A172 (cell line): ENCODE data around the gene ATP8A2. TPM values are rescaled to one million over a fixed set of nuclear protein-coding genes. Genes with fewer than 3 reads are reported as not detected.
"Not testable (repeated sequence)": the region's sequence is repeated elsewhere in the genome, so short reads cannot be mapped to it uniquely, and the experiment has no call there.

Experiments used
- DNase-seq: peaks from one replicate; pipeline ENCODE4 v3.0.0-alpha.2; 2015; ENCODE audit warnings: low spot score
- total RNA-seq: library from RNA; depleted of rRNA; stranded (reverse); fragments of >200 nt; shearing (Covaris generic); gene quantifications from 2 replicates; pipeline ENCODE4 v1.2.3, GENCODE V29; 2014

The ATP8A2 gene
- total RNA-seq, 1 experiment from 2014 or later: 1.1 TPM

DNA sequence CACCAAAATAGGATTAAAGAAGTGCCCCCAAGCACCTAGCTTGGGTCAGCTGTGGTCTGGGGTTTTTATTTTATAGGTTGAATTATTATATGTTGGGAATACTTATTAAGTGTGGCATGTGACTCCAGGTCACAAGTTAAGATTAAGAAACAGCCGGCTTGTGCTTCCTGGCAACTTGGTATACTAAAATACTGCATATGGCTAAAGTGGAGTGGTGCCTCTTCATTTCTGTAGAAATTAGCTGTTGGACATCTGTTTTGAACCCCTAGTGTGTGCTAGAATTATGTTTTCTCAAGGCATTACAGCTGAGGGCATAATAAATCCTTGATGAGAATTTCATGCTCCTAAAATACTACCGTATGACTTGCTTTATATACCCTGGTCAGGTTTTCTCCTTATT, 393.5 kb downstream of the ATP8A2 start:
- DNase-seq: no peak

GRCh38 chr13:25766576-25766975, 394.8 kb downstream of the ATP8A2 start:
- DNase-seq: peak; percentile 30

GRCh38 chr13:25766991-25767390, 395.2 kb downstream of the ATP8A2 start:
- DNase-seq: no peak

GRCh38 chr13:25768376-25768775, 396.6 kb downstream of the ATP8A2 start:
- DNase-seq: no peak

DNA sequence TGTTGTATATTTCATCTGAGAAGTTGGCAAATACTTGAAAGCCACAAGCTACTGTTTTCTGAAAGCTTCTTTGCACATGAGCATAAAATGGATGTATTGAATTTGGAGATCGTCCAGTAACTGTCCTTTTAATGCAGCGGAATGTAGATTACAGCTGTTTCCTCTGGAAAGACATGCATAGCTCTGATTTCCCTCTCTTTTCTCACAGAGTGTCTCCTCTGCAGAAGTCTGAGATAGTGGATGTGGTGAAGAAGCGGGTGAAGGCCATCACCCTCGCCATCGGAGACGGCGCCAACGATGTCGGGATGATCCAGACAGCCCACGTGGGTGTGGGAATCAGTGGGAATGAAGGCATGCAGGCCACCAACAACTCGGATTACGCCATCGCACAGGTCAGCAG, 397.1 kb downstream of the ATP8A2 start:
- DNase-seq: no peak

GRCh38 chr13:25770601-25771000, 398.8 kb downstream of the ATP8A2 start:
- no peak for DNase-seq

DNA sequence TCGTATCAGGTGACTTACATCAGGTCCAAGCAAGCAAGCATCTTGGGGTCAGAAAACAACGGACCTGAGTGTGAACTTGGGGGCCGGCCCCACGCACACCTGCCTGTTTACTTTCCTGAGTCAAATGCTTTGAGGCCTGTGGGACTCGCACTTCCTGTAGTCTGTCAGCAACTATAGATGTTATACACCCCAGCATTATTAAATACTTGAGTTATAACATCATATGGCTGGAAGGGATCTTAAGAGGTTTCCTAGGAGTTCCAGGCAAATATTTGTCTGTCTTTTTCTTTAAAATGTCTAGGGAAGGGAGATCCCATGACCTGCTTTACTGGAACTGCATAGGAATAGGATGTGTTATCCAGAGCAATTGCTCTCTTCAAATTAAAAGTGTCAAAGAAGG, 399.4 kb downstream of the ATP8A2 start:
- DNase-seq: peak; percentile 35

DNA sequence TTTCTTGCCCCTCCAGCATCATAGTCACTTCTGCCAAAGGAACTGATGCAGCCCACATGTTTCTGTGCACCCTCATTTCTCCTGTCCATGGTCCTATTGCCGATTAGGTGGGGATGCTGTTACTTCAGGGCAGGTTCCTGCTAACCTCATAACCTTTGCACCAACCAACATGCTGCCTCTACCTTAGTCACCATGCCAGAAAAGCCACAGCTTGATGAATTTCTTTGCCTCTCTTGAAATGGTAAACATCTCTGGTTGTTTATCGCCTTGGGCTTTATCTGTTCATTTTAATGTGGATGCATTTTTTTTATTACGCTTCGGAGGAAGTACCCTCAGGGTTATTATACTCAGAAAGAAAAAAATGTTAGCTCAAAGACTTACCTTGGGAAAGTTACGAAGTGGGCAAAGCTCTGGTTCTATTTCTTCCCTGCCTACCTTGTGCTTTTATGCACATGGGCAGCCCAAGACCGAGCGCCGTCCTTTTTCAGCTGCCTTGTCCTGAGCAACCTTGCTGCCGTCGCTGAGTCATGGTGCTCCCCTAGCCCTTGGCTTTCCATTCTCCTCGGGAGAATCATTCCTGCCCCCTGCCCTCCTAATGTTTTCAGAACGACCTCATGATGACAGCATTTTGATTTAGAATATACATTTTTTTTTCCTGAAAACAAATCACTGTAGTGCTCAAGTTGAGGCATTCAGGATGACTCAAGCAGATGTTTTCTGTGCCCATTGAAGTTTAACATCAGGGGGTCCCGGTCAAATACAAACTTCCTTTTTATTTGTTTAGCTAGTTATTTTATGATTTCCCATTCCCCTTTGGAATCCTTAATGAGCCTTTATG, 400.1 kb downstream of the ATP8A2 start:
- DNase-seq: peak; percentile 86

DNA sequence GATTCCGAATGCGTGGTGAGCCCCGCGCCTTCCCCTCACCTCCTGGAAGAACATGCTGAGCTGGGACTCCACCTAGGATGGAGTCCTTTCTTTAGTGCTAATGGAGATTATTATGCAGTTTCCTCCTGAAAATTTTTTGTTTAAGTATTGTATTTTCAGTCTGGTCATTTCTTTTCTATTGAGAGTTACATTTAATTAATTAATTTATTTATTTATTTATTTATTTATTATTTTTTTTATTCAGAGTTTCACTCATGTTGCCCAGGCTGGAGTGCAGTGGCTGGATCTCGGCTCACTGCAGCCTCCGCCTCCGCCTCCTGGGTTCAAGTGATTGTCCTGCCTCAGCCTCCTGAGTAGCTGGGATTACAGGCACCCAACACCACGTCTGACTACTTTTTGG, 400.8 kb downstream of the ATP8A2 start:
- DNase-seq: not testable (repeated sequence)

DNA sequence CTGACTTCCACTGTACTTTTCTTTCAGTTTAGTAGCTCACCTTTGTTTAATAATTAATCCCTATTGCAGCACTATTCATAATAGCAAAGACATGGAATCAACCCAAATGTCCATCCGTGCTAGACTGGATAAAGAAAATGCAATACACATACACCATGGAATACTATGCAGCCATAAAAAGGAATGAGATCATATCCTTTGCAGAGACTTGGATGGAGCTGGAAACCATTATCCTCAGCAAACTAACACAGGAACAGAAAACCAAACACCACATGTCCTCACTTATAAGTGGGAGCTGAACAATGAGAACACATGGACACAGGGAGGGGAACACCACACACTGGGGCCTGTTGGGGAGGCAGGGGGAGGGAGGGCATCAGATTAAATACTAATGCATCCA, 402.3 kb downstream of the ATP8A2 start:
- not testable (repeated sequence) for DNase-seq

- no peak for DNase-seq
Observed at GRCh38 chr13:25775275-25775674, 403.5 kb downstream of the ATP8A2 start.

- no peak for DNase-seq
Observed at GRCh38 chr13:25775986-25776385, 404.2 kb downstream of the ATP8A2 start.

- no peak for DNase-seq
Observed at GRCh38 chr13:25776722-25777121, 404.9 kb downstream of the ATP8A2 start.

- DNase-seq: no peak
Observed at GRCh38 chr13:25777509-25777908, 405.7 kb downstream of the ATP8A2 start.

GRCh38 chr13:25778365-25778764, 406.6 kb downstream of the ATP8A2 start:
- DNase-seq: no peak

GRCh38 chr13:25778808-25779305, 407.1 kb downstream of the ATP8A2 start:
- no peak for DNase-seq

GRCh38 chr13:25783076-25783475, 411.3 kb downstream of the ATP8A2 start:
- no peak for DNase-seq

DNA sequence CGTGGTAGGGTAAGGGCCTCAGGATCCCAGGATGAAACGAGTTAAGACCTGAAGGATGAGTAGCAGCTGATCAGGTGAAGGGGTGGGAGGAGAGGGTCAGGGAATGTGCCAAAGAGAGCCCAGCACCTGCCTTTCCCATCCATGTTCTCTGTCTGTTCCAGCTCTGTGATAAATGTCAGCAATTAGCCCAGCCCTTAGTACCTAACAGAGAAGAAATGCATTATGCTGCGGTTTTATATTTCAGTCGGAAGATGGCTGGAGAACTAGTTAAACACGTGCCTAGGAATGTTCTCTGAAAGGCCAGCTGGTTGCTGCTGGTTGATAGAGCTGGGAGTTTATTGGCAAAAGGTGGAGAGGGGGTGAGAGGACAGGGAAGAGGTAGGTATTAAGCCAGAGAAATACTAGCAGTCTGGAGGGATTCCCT, 411.8 kb downstream of the ATP8A2 start:
- no peak for DNase-seq

DNA sequence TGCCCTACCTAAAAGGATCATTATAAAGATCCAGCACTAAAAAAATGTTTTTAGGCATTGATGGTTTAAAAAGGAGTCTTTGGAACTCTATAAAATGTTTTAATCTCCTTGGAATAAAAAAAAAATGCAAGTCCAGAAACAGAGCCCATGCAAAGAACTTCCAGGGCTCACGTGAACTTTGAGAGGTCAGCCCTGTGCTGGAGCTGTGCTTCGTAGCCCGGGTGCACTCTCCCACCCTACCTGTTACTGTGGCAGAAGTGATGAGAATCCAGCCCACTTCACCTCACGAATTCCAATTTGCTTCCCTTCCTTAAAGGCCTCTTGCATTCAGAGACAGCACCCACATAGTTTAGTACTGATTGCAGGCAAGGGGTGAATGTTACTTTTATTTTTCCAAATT, 412.3 kb downstream of the ATP8A2 start:
- no peak for DNase-seq

DNA sequence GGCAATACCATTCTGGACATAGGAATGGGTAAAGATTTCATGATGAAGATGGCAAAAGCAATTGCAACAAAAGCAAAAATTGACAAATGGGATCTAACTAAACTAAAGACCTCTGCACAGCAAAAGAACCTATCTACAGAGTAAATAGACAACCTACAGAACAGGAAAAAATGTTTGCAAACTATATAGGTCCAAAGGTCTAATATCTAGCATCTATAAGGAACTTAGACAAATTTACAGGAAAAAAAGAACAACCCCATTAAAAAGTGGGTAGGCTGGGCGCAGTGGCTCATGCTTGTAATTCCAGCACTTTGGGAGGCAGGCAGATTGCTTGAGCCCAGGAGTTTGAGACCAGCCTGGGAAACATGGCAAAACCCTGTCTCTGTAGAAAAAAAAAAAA, 418.4 kb downstream of the ATP8A2 start:
- DNase-seq: not testable (repeated sequence)

DNA sequence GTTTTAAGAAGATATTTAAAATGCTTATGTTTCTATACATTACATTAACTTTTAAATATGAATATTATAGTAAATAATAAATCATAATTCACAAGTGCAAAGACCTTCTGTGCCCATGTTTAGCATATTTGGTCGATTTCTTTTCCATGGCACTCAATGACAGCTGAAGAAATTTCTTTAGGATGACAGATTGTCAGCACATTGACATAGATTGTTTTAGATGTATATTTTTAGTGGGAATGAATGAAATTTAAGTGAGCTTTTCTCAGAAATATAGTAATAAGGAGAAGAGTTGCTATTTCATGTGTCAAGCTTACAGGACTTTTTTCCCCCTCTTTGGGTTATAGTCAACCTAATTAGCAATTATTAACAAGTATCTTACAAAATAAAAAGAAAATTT, 423.5 kb downstream of the ATP8A2 start:
- no peak for DNase-seq

- peak; percentile 16 for DNase-seq
Observed at GRCh38 chr13:25796474-25796873, 424.7 kb downstream of the ATP8A2 start.

- DNase-seq: no peak
Observed at GRCh38 chr13:25798998-25799397, 427.2 kb downstream of the ATP8A2 start.

DNA sequence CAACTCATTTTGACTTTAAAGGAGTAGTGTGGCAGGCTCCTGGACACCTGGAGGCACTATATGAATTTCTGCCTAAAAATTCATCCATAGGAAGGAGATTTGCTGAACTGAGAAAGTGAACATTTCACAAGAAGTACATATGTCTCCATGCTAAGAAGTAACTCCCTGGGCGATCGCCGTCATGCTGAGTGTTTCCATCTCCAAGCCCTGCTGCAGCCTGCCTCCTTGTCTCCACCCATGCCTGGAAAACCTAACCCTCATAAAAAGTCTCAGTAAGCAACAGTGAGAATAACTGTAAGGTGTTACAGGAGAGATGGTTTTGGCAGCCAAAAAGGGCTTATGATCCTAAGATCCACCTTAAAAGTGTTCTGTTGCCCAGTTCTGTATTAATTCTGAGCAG, 428.7 kb downstream of the ATP8A2 start:
- no peak for DNase-seq
